GM10847 (cell line): Measurements from ENCODE around the gene AGO1.
A peak's percentile ranks its signal among the peaks of the same experiment; 100 is the strongest.

Source experiments
- POLR2A ChIP-seq: IDR thresholded peaks from 2 replicates; pipeline ENCODE4 v1.6.1; 2011; ENCODE audit not compliant: insufficient read length; ENCODE audit errors: extremely low read depth

Gene AGO1

DNA sequence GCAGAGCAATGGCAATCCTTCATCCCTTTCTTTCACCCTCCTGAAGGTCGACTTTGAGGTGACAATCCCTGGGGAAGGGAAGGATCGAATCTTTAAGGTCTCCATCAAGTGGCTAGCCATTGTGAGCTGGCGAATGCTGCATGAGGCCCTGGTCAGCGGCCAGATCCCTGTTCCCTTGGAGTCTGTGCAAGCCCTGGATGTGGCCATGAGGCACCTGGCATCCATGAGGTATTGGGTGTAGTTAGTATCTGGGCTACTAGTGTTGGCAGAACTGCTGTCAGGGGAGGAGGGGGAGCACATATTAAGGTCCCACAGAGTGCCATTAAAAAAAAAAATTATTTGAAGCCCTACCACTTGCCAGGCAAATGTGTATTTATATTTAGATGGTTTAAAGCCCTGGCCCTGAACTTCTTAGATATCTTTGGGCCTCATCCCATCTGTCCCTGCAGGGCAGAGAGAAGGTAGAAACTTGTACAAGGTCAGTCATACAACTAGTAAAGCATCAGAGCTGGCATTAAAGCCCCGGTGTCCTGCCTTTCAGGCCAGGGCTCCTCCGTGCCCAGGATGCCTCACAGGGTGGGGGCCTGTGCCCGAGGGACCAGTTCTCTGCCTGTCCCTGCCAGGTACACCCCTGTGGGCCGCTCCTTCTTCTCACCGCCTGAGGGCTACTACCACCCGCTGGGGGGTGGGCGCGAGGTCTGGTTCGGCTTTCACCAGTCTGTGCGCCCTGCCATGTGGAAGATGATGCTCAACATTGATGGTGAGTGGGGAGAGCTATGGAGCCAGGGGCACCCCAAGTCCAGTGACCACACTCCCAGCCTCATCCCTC lies 10.3 kb downstream of the AGO1 start:
- no peak for TF ChIP-seq POLR2A

DNA sequence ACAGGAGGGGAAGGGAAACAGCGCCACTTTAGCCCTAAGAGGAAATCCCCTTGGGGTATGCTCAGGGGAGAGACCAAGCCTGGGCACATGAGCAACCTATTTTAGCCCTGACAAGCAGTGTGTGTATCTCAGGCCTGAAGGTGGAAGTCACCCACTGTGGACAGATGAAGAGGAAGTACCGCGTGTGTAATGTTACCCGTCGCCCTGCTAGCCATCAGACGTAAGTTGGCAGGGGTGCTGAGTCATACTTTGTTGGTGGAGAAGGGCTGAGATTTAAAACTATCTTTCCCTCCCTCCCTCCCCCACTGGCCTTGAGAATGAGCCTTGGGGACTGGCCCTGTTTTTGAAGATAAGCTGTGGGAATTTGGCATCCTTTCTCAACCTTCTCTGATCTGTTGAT lies 11.2 kb downstream of the AGO1 start:
- no peak for TF ChIP-seq POLR2A

DNA sequence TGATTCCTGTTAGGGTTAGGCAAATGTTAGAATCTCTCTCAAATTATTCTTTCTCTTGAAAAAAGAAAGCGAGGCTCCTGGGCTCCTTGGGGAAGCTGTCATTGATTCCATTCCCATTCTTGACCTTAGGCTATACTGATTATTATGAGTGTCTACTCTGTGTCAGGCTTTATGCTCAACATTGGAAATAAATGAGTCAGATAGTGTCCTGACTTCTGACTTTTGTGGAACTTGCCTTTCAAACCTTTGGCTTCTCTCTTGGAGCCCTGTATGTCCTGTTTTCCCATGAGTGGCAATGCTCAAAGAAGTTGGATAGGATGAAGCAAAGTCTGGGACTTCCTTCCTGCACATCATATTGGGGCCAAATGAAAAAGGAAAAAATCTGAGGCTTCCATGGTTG lies 11.6 kb downstream of the AGO1 start:
- no peak for TF ChIP-seq POLR2A

DNA sequence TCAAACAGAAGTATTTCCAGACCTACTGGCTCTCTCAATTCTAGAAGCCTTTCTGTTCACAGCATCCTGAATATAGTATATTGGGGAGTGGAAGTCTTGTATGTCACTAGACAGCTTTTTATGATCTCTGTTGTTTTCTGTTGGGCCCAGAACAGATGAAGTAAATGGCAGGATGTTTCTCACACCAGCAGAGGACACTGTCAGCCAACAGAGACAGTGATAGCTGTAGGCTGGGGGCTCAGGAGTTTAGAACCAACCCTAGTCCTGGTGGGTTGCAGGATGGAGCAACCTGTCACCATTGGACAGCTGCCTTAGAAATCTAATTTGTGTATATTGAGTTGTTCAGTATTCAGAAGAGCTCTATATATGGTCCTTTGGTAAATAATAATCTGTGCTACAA lies 16.9 kb downstream of the AGO1 start:
- no peak for TF ChIP-seq POLR2A

DNA sequence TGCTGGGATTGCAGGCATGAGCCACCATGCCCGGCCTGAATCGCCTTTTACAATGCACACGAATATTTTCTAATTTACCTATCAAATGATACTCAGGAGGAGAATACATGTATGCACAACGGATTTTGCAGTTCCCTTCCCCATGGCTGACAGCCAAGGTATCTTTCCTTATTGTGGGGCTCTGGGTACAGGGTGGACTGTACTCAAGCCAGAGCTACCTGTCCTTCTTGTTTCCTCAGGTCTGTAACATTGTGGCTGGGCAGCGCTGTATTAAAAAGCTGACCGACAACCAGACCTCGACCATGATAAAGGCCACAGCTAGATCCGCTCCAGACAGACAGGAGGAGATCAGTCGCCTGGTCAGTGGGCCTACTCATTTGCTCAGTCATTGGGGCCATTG lies 18.2 kb downstream of the AGO1 start:
- TF ChIP-seq POLR2A: no peak

DNA sequence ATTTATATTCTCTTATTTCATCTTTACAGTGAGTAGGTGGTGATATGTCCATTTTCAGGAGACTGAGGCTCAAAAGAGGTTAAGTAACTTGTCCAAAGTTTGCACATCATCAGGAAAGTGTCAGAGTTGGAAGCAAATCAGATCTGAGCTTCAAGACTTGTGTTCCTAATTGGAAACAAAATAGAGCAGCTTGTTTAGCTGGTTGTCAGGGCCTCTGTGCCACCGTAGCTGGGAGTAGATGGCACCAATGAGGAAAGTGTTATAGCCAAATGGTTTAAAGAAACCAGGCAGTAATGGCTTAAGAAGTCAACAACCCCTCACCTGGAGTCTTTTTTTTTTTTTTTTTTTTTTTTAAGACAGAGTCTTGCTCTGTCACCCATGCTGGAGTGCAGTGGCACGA lies 19.7 kb downstream of the AGO1 start:
- TF ChIP-seq POLR2A: no peak

DNA sequence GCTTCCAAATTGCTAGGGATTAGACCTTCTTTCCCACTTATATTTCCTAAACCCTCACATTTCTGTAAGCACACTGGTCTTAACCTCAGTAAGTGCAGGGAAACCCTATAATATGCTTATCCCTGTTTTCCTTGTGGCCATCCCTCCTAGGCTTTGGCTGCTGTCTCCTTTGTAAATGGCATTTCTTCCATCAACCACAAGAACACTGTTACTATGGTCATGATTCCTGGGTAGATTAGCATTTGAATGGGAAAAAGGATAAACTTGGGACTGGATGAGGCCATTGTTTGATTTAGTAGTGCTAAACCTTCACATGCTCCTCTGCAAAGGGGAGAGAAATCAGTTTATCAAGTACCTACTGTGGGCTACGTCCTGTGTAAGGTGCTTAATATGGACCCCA lies 31.7 kb downstream of the AGO1 start:
- TF ChIP-seq POLR2A: no peak

DNA sequence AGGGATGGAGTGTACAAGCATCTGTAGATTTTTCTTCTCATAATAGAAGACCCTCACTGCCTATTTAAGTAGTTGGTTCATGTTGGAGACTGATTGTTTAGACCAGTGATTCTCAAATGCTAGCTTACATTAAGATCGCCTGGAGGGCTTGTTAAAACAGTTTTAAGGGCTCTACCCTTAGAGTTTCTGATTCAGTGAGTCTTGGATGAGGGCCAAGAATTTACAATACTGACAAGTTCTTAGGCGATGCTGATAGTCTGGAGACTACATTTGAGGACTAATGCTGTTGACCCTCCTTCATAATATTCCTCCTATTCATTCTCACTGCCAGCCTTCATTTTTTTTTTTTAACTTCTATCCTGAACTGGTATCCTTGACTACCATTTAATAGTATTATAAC lies 32.7 kb downstream of the AGO1 start:
- no peak for TF ChIP-seq POLR2A

DNA sequence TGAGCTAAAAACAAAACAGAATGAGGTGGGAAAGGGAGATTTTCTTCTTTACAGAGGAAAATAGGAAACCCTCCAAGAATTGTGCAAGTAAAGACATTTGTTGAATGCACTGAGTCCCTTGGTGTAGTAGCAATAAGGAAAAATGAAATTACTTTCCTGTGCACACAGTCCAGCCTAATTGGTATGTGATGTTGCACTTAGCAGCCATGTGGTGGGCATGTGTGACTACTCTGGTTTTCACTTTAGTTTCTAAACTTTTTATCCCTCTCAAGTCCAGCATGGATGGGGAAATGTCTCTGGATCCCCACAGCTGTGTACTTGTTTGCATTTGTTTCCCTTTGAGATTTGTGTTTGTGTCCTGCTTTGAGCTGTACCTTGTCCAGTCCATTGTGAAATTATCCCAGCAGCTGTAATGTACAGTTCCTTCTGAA lies 40.8 kb downstream of the AGO1 start:
- TF ChIP-seq POLR2A: no peak

DNA sequence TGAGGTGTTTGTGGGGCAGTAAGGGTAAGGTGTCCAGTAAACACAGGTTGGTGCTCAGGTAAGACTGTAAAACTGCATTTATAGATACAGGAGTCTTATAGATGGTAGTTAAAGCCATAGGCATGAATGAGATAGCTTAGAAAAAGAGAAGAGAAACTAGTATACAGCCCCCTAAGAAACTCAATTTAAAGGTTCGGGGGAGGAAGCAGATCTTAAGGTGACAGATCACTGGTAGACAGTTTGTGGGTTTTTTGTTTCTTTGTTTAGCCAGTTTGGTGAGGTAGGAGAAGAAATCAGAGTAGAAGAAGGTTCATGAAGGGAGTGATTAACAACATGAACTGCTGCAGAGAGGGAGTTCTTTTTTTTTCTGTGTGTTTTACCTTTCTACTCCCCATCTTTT lies 41.8 kb downstream of the AGO1 start:
- TF ChIP-seq POLR2A: no peak

DNA sequence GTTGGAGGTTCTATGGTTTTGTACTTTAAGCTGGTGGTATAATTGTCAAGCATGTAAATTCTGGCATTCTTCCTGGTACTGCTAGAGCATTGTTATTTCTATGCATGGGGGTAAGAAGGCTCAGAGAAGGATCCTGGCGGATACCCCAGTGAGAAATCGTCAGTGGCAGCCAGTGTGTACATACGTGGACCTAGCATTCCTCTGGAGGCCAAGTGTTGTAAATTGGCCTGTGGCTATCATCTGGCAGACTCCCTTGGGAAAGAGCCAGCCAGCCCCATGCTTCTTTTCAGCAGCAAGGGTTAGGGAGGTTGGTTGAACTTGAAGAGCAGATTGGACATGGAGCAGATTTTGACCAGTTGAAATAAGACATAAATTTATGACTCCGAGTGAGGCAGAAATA lies 42.7 kb downstream of the AGO1 start:
- no peak for TF ChIP-seq POLR2A

DNA sequence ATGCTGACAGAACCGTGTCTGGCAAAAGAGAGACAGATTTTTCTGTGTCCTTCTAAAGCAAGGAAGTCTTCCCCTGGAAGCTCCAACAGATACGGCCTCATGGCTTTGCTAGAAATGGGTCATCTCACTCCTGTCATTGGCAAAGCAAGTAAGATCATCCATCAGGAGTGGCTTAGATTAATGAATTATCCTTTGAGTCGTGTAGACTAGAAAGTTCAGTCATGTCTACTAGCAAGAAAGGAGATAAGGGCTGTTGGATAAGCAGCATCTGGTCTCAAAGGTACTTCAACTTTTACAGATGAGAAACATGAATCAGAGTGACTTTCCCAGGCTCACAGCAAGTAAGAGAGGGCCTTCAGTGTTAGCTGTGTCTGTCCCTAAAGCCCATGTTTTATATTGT lies 44.5 kb downstream of the AGO1 start:
- TF ChIP-seq POLR2A: no peak

DNA sequence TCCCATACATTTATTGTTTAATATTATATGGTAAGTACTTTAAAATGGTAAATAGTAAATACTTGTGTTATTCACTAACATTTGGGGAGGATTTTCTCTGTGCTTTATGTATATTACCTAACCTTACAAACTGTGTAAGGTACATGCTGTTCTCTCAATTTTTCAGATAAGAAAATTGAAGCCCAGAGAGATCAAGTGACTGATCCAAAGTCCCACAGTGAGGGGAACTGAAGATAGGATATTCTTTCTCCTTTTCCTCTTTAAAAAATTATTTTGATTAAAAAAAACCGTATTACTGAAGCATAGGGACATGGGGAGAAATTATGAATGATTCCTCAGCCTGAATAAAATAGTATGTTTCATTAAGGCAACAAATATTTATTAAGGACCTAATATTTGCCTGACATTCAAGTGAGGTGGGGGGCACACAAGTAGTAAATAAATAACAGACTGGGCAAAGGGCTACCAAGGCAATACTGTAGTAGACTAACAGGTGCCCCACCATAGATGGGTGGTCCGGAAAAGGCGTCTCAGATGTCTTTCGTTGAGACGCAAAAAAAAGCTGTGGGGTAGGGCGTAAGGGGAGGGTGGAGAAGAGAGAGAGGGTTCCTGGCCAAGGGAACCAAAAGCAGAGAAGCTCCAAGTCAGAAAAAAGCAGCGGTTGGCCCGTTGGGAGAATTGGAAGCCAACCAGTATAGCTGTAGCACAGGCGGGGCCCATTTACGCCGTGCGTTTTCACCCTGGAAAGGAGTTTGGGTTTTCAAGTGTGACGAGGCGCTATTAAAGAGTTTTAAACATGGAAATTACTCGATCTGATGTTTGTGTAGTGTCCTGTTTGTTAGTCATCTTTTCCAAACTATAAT lies 47.0 kb downstream of the AGO1 start:
- TF ChIP-seq POLR2A: no peak

DNA sequence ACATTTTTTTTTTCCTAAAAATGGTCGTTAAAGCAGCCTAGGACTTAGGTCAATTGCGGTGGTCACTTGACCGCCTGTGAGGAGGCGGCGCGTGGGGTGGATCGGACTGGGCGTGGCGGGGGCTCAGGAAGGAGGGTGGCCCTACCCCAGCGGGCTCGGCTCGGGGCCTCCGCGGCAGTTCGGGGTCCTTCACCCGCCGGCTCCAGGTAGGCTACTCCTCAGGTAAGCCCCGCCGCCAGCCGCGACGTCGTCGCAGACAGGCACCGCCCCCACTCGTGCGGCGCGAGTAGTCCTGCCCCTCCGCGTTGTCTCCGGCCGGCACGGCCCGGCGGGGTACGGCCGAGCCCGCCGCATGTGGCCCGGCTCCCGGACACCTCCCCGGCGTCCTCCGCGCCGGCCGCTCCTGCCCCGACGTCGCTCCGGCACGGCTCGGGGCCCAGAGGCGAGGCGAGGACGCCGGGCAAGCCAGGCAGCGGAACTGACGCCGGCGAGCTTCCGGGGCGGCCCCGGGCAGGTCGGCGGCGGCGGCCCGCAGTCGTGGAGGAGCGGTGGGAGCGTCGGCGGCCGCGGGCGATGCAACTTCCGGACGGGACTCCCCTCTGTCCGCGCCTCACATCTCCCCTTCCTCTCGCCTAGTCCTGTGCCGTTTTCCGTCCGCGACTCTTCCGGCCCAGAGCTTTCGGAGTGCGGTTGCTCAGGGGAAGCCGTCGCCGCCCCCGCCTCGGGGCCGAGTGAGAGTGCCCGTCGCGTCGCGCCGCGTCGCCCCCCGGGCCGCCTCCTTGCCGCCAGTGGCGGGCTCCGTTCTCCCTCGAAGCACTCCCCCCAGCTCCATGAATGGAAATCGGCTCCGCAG lies 47.8 kb downstream of the AGO1 start, which contains the start of gene AGO3:
AGO3 (plus strand) TSS at position 513 of the 853 bp plus-strand sequence; CDS start at position 835, 322 bp downstream.
- TF ChIP-seq POLR2A: peak; percentile 89

DNA sequence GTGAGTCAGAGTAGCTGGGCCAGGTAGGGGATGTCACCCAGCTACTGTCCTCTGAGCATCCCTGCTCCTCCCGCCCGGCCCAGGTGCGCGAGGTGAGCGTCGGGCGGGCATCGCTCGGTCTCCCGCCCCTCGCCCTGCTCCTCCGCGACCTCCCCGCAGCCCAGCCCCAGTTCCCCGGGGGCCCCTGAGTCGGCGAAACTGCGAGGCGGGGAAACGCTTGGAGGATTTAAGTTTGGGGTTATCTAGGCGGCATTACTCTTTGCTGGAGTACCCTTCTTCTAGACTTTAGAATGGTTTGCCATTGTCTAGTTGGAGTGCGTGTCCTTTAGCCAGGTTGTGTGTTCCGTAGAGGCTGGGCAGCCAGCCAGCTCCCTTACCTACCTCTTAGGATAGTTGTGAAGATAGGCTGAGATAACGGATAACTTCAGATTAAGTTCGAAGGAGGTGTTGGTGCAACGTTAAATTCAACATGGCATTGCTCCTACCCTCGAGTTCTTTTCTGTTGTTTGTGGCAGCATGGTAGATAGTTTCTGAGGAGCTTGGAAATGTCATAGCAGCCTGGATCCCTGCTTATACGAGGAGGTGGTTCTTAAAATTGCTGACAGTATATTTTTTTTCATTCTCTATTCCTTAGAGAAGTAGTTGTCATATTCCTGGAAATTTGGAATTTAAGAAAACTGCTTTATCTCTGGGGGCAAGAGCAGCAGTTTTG lies 48.6 kb downstream of the AGO1 start:
- no peak for TF ChIP-seq POLR2A
